HL-60 (cell line): ENCODE results near the gene TRPV2.
"Not testable (repeated sequence)": the region's sequence is repeated elsewhere in the genome, so short reads cannot be mapped to it uniquely, and the experiment has no call there.

Source experiments
- DNase-seq, 2 experiments: peaks; one replicate each; pipeline ENCODE4 v3.0.0-alpha.2; 2010 to 2020; ENCODE audit warnings: low read depth in 1 of 2, low spot score in 1 of 2
- H3K27ac ChIP-seq: fragments of 250-450 bp; sonication (Bioruptor Pico); replicated peaks from 2 replicates; pipeline ENCODE4 v1.5.1; 2020; ENCODE audit warnings: mild to moderate bottlenecking, moderate library complexity
- H3K27me3 ChIP-seq: fragments of 250-450 bp; sonication (Bioruptor Pico); 2 replicates; pipeline ENCODE4 v1.5.1; 2021; ENCODE audit warnings: mild to moderate bottlenecking, moderate library complexity; ENCODE audit not compliant: insufficient read depth, poor library complexity, severe bottlenecking
- H3K4me3 ChIP-seq: replicated peaks from 2 replicates; pipeline ENCODE4 v1.5.1; 2011; ENCODE audit warnings: mild to moderate bottlenecking, control low read depth, low read length; ENCODE audit not compliant: insufficient read depth
- GABPA ChIP-seq: IDR thresholded peaks from 2 replicates; pipeline ENCODE4 v1.6.1; 2012; ENCODE audit warnings: low read depth
- POLR2AphosphoS5 ChIP-seq: IDR thresholded peaks from 2 replicates; pipeline ENCODE4 v1.6.1; 2012; ENCODE audit warnings: low read depth
- REST ChIP-seq: IDR thresholded peaks from 2 replicates; pipeline ENCODE4 v1.6.1; 2012; ENCODE audit warnings: low read depth; ENCODE audit not compliant: insufficient replicate concordance
- SPI1 ChIP-seq: IDR thresholded peaks from 2 replicates; pipeline ENCODE4 v1.6.1; 2012; ENCODE audit warnings: low read depth, mild to moderate bottlenecking, borderline replicate concordance
- TF ChIP-seq, protein P1 (sequence below): IDR thresholded peaks from one replicate; pipeline ENCODE4 v1.5.1; 2011; ENCODE audit warnings: low read length, control low read depth, inconsistent platforms; ENCODE audit not compliant: insufficient read depth

TRPV2 gene

DNA sequence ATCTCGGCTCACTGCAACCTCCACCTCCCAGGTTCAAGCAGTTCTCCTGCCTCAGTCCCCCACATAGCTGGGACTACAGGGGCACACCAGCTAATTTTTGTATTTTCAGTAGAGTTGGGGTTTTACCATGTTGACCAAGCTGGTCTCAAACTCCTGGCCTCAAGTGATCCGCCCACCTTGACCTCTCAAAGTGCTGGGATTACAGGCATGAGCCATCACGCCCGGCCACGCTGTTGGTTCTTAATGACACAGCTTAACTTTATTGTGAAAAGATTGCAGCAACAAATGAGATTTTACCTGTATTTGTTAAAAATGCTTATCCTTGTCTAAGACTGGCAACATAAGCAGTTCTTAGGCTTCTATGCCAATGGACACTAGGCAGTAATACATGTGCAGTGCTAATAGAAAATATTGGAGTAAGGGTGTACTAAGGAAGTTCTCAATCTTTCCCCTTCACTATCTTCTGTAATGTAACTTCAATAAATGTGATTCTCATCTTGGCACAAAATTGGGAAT is 31.5 kb upstream of the TRPV2 start:
- no peak overlapping the region for H3K4me3 ChIP-seq
- H3K27me3 ChIP-seq = no peaks in the 10 kb centered on the region
- DNase-seq = no peak
- no peak overlapping the region for H3K27ac ChIP-seq
- TF ChIP-seq POLR2AphosphoS5 = no peak
- no peak for TF ChIP-seq SPI1
- TF ChIP-seq REST = no peak

DNA sequence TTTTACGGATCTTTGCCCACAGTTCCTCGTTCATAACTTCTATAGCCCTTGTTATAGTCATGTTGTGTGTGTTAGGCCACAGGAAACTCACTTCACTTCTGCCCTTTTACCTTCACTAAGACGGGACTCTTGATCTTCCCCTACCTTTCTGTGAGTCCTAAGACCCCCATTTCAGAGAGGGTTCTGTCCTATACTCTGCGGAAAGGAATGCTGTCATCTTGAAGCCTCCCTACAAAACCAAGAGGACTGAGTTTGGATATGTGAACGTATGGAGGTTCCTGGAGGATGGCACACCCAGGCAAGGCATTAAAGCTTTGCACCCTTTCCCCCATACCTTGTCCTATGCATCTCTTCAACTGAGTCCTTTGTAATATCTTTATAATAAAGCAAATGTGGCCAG is 30.8 kb upstream of the TRPV2 start:
- no peak overlapping the region for H3K27ac ChIP-seq
- no peak for TF ChIP-seq GABPA
- no peak for TF ChIP-seq SPI1
- TF ChIP-seq, protein P1, sequence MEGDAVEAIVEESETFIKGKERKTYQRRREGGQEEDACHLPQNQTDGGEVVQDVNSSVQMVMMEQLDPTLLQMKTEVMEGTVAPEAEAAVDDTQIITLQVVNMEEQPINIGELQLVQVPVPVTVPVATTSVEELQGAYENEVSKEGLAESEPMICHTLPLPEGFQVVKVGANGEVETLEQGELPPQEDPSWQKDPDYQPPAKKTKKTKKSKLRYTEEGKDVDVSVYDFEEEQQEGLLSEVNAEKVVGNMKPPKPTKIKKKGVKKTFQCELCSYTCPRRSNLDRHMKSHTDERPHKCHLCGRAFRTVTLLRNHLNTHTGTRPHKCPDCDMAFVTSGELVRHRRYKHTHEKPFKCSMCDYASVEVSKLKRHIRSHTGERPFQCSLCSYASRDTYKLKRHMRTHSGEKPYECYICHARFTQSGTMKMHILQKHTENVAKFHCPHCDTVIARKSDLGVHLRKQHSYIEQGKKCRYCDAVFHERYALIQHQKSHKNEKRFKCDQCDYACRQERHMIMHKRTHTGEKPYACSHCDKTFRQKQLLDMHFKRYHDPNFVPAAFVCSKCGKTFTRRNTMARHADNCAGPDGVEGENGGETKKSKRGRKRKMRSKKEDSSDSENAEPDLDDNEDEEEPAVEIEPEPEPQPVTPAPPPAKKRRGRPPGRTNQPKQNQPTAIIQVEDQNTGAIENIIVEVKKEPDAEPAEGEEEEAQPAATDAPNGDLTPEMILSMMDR = no peak
- TF ChIP-seq POLR2AphosphoS5 = no peak
- no peak for TF ChIP-seq REST
- no peak for DNase-seq
- no peak overlapping the region for H3K4me3 ChIP-seq
- H3K27me3 ChIP-seq = no peaks in the 10 kb centered on the region

DNA sequence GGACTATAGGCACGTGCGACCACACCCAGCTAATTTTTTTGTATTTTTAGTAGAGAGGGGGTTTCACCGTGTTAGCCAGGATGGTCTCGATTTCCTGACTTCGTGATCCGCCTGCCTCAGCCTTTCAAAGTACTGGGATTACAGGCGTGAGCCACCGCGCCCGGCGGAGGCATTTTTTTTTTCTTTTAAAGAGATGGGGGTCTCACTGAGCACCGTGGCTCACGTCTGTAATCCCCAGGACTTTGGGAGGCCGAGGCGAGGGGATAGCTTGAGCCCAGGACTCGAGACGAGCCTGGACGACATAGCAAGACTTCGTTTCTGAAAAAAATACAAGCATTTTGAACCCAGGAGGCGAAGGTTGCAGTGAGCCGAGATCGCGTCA is 29.3 kb upstream of the TRPV2 start:
- H3K27ac ChIP-seq, DNase-seq, H3K27me3 ChIP-seq: not testable (repeated sequence)
- H3K4me3 ChIP-seq = peak overlapping the region; percentile 39; the same call in 1 of the 2 replicates

- no peak for TF ChIP-seq SPI1
- no peak for TF ChIP-seq GABPA
- TF ChIP-seq POLR2AphosphoS5 = no peak
- no peak for TF ChIP-seq REST
- TF ChIP-seq, protein P1 = no peak
- no peak for DNase-seq
- Histone ChIP-seq H3K27me3 (no peaks in the 10 kb centered on the region), H3K4me3 (no peak overlapping the region), H3K27ac (no peak overlapping the region)
Observed at GRCh38 chr17:16391451-16391850, 23.9 kb upstream of the TRPV2 start.

- not testable (repeated sequence) for H3K27me3 ChIP-seq, H3K27ac ChIP-seq, H3K4me3 ChIP-seq, DNase-seq
Observed at GRCh38 chr17:16392491-16392890, 22.9 kb upstream of the TRPV2 start.

GRCh38 chr17:16395887-16396286 is 19.5 kb upstream of the TRPV2 start:
- not testable (repeated sequence) for H3K27ac ChIP-seq, H3K27me3 ChIP-seq, H3K4me3 ChIP-seq, DNase-seq

- H3K27ac ChIP-seq, DNase-seq, H3K27me3 ChIP-seq, H3K4me3 ChIP-seq: not testable (repeated sequence)
Observed at GRCh38 chr17:16396693-16397092, 18.7 kb upstream of the TRPV2 start.
